Fibroblast of the aortic adventitia (primary cell): ENCODE measurements around the gene SHANK1. TPM values are rescaled to one million over a fixed set of nuclear protein-coding genes. Genes with fewer than 3 reads are reported as not detected.

Experiments used
- DNase-seq: peaks from one replicate; pipeline ENCODE4 v3.0.0-alpha.2; 2010; ENCODE audit warnings: low read depth
- H3K4me3 ChIP-seq: 2 replicates; pipeline ENCODE4 v1.5.1; 2011; ENCODE audit warnings: low read depth, mild to moderate bottlenecking, control low read depth, low read length, moderate library complexity
- CTCF ChIP-seq: IDR thresholded peaks from 2 replicates; pipeline ENCODE4 v1.5.1; 2011; ENCODE audit warnings: mild to moderate bottlenecking, low read length, control low read depth, inconsistent platforms; ENCODE audit not compliant: insufficient read depth
- total RNA-seq: library from RNA; depleted of rRNA; stranded (reverse); fragments of >200 nt; gene quantifications from 2 replicates; pipeline ENCODE4 v1.2.3, GENCODE V29; 2012; ENCODE audit warnings: low replicate concordance

The SHANK1 gene
- total RNA-seq, 1 donor = 4.2 TPM

- no peak overlapping the region for H3K4me3 ChIP-seq
- TF ChIP-seq CTCF = no peak
- DNase-seq = no peak
Measured at GRCh38 chr19:50739914-50740426, 20.4 kb upstream of the SHANK1 start.

GRCh38 chr19:50739132-50739913 lies 19.7 kb upstream of the SHANK1 start:
- no peak for TF ChIP-seq CTCF
- no peak for DNase-seq
- no peak overlapping the region for H3K4me3 ChIP-seq

DNA sequence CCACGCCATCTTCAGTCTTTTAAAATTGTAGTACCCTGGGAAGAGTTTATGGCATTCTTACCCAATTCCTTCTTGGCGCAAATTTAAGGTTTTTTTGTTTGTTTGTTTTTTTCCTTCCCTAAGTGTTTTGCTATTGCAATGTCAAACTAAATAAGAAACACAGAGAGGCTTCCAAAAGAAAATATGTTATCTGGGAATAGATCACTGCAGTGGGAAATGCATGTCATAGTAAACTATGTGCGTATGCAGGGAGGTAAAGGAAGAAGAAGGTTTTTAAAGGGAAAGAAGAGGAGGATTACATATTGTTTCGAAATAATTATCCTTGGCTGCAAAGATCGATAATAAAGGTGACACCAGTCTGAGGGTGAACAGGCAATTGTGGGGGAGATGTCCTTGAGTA lies 16.7 kb upstream of the SHANK1 start:
- TF ChIP-seq CTCF = no peak

GRCh38 chr19:50735869-50736268 lies 16.3 kb upstream of the SHANK1 start:
- no peak overlapping the region for H3K4me3 ChIP-seq

More for the DNA sequence above, 16.7 kb upstream of the SHANK1 start:
- H3K4me3 ChIP-seq = no peak overlapping the region
- DNase-seq = no peak

GRCh38 chr19:50729894-50730293 lies 10.3 kb upstream of the SHANK1 start:
- no peak for DNase-seq
- TF ChIP-seq CTCF = no peak
- H3K4me3 ChIP-seq = no peak overlapping the region

More at GRCh38 chr19:50735869-50736268, 16.3 kb upstream of the SHANK1 start:
- DNase-seq = no peak
- no peak for TF ChIP-seq CTCF

DNA sequence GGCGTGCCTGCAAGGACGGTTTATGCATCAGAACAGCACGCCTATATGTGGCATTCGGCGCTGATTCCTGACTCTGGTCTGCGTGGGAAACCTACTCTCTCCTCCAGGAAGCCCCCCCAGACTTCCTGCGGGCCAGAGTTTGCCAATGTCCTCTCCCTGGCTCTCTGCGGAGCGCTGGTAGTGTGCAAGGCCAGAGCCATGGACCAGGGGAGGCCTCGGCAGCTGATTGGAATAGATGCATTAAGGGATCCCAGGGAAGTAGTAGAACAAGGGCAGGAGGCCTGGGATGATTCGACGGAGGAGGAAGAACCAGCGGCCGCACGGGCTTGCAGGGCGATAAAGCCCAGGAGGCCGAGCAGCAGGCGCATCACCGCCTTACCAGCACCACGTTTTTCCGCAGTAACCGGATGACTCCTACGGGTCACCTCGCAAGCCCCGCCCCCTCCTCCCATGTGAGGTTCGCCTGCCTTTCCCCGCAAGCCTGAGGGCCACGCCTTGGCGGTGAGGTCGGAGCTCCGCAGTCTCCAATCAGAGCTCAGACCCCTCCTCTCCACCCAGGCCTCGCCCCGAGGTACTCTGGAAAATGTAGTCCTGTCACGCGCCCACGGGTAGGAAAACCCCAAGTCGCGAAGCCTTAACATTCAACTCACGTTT lies 8.6 kb upstream of the SHANK1 start:
- H3K4me3 ChIP-seq = no peak overlapping the region
- peak; percentile 60 for DNase-seq
- no peak for TF ChIP-seq CTCF
